SK-N-SH treated with all-trans-retinoic acid at 6 μM for 48 hours (cell line): Measurements from ENCODE around the gene PAPOLA.

Experiments used
- ATAC-seq: fragments of 200-7000 bp; cut with Tn5 transposase; 3 replicates; pipeline ENCODE4 v1.9.1; 2020; ENCODE audit warnings: mild to moderate bottlenecking, moderate library complexity
- BACH2 ChIP-seq: fragments of 250-450 bp; sonication (Bioruptor Pico); IDR thresholded peaks from 2 replicates; pipeline ENCODE4 v1.9.0; 2021; ENCODE audit warnings: mild to moderate bottlenecking, borderline replicate concordance
- CREB5 ChIP-seq: fragments of 250-450 bp; sonication (Bioruptor Pico); IDR thresholded peaks from 2 replicates; pipeline ENCODE4 v1.5.1; 2020; ENCODE audit warnings: low read depth, mild to moderate bottlenecking, moderate library complexity
- CSDC2 ChIP-seq: fragments of 250-450 bp; sonication (Bioruptor Pico); IDR thresholded peaks from 2 replicates; pipeline ENCODE4 v1.5.0; 2020; ENCODE audit warnings: mild to moderate bottlenecking, moderate library complexity
- CSRNP3 ChIP-seq: fragments of 250-450 bp; sonication (Bioruptor Pico); IDR thresholded peaks from 2 replicates; pipeline ENCODE4 v1.5.1; 2021; ENCODE audit warnings: mild to moderate bottlenecking, moderate library complexity
- ESRRG ChIP-seq: fragments of 250-450 bp; sonication (Bioruptor Pico); IDR thresholded peaks from 2 replicates; pipeline ENCODE4 v1.6.1; 2021; ENCODE audit warnings: mild to moderate bottlenecking
- ISL1 ChIP-seq: fragments of 250-450 bp; sonication (Bioruptor Pico); IDR thresholded peaks from 2 replicates; pipeline ENCODE4 v2.1.2; 2022; ENCODE audit warnings: mild to moderate bottlenecking, moderate library complexity
- OSR1 ChIP-seq: fragments of 250-450 bp; sonication (Bioruptor Pico); IDR thresholded peaks from 2 replicates; pipeline ENCODE4 v1.8.0; 2022; ENCODE audit warnings: moderate library complexity, mild to moderate bottlenecking, inconsistent platforms
- POU6F1 ChIP-seq: fragments of 250-450 bp; sonication (Bioruptor Pico); IDR thresholded peaks from 2 replicates; pipeline ENCODE4 v1.8.0; 2021; ENCODE audit warnings: low read depth, mild to moderate bottlenecking, moderate library complexity, borderline replicate concordance
- PPARA ChIP-seq: fragments of 250-450 bp; sonication (Bioruptor Pico); IDR thresholded peaks from 2 replicates; pipeline ENCODE4 v1.5.0; 2020; ENCODE audit warnings: mild to moderate bottlenecking, borderline replicate concordance
- TCF4 ChIP-seq: fragments of 250-450 bp; sonication (Bioruptor Pico); IDR thresholded peaks from 2 replicates; pipeline ENCODE4 v1.8.0; 2021; ENCODE audit warnings: mild to moderate bottlenecking, moderate library complexity, borderline replicate concordance
- TOX ChIP-seq: fragments of 250-450 bp; sonication (Bioruptor Pico); IDR thresholded peaks from 2 replicates; pipeline ENCODE4 v1.8.0; 2021; ENCODE audit warnings: mild to moderate bottlenecking, moderate library complexity, borderline replicate concordance
- TSHZ2 ChIP-seq: fragments of 250-450 bp; sonication (Bioruptor Pico); IDR thresholded peaks from 2 replicates; pipeline ENCODE4 v1.5.0; 2020; ENCODE audit warnings: mild to moderate bottlenecking, moderate library complexity
- ZC3H10 ChIP-seq: fragments of 250-450 bp; sonication (Bioruptor Pico); IDR thresholded peaks from 2 replicates; pipeline ENCODE4 v1.5.1; 2021; ENCODE audit warnings: mild to moderate bottlenecking, moderate library complexity
- ZFP3 ChIP-seq: fragments of 250-450 bp; sonication (Bioruptor Pico); IDR thresholded peaks from 2 replicates; pipeline ENCODE4 v1.5.0; 2020; ENCODE audit warnings: mild to moderate bottlenecking, moderate library complexity
- ZFP30 ChIP-seq: fragments of 450-650 bp; formaldehyde crosslinking; IDR thresholded peaks from 2 replicates; pipeline ENCODE4 v1.5.0; 2022; ENCODE audit warnings: mild to moderate bottlenecking, moderate library complexity
- ZNF8 ChIP-seq: fragments of 450-650 bp; formaldehyde crosslinking; IDR thresholded peaks from 2 replicates; pipeline ENCODE4 v1.5.0; 2020; ENCODE audit warnings: mild to moderate bottlenecking, moderate library complexity

PAPOLA gene

GRCh38 chr14:96594961-96595360 lies 92.8 kb downstream of the PAPOLA start:
- no peak for ATAC-seq

GRCh38 chr14:96597680-96598079 lies 95.5 kb downstream of the PAPOLA start:
- no peak for ATAC-seq
- TF ChIP-seq TOX (CRISPR knock-in tag) (no peak), OSR1 (no peak), TSHZ2 (CRISPR knock-in tag) (no peak), POU6F1 (CRISPR knock-in tag) (no peak), ISL1 (CRISPR knock-in tag) (no peak)

More at GRCh38 chr14:96594961-96595360, 92.8 kb downstream of the PAPOLA start:
- TF ChIP-seq CREB5 (no peak), ESRRG (no peak), PPARA (CRISPR knock-in tag) (no peak), TSHZ2 (CRISPR knock-in tag) (no peak), CSRNP3 (no peak), ZFP3 (CRISPR knock-in tag) (no peak), ISL1 (CRISPR knock-in tag) (no peak), POU6F1 (CRISPR knock-in tag) (no peak), CSDC2 (CRISPR knock-in tag) (no peak), ZNF8 (CRISPR knock-in tag) (no peak), ZC3H10 (CRISPR knock-in tag) (no peak), BACH2 (CRISPR knock-in tag) (no peak), OSR1 (no peak)

- TF ChIP-seq PPARA (CRISPR knock-in tag) (no peak), ZFP30 (CRISPR knock-in tag) (no peak), TCF4 (CRISPR knock-in tag) (peak; percentile 63; the same call in 1 of the 2 replicates), ZNF8 (CRISPR knock-in tag) (no peak), ISL1 (CRISPR knock-in tag) (no peak)
- ATAC-seq = peak; percentile 67; the same call in 2 of the 3 replicates
Observed at GRCh38 chr14:96598332-96598928, 96.2 kb downstream of the PAPOLA start.
